Stimulated activated naive CD8-positive, alpha-beta T cell treated with anti-CD3 and anti-CD28 coated beads, Interleukin-15, Interleukin-2, amounts not matched to agents 100 U/mL and 50 U/mL, for 24 hours (primary cell): ENCODE measurements around the gene ACOXL.
A peak's percentile ranks its signal among the peaks of the same experiment; 100 is the strongest.

Experiments
- ATAC-seq: fragments of 150-1000 bp; cut with Tn5 transposase; one replicate; pipeline ENCODE4 v1.10.0; 2021
- DNase-seq: peaks from one replicate; pipeline ENCODE4 v3.0.0; 2021

Gene ACOXL

GRCh38 chr2:110718990-110719389, 13.4 kb upstream of the ACOXL start:
- no peak for ATAC-seq
- DNase-seq: no peak

DNA sequence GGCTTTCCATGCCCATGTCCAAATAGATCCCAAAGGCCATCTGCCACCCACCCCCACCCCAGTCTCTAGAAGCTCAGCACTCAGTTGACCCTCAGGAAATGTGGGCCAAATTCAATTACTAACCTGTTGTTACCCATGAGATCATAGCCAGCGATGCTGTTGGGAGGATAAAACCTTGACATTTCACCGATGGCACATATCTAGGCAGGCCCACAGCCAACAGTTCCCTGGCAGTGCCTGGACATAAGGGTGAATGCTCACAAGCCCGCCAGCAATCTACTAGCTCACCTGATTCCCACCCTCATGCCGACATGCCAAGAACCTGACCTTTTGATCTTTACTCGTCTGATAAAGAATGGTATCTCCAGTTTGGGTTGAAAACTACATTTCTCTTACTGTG, 11.8 kb upstream of the ACOXL start:
- no peak for ATAC-seq
- DNase-seq: no peak

DNA sequence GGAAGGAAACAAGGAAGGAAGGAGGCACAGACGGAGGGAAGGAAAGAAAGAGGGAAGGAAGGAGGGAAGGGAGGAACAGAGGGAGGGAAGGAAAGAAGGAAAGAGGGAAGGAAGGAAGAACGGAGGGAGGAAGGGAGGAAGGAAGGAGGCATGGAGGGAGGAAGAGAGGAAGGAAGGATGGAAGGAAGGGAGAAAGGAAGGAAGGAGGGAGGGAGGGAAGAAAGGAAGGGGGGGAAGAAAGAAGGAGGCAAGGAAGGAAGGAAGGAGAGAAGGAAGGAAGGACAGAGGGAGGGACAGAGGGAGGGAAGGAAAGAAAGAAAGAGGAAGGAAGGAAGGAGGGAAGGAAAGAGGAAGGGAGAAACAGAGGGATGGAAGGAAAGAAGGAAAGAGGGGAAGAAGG, 7.6 kb upstream of the ACOXL start:
- DNase-seq: no peak

DNA sequence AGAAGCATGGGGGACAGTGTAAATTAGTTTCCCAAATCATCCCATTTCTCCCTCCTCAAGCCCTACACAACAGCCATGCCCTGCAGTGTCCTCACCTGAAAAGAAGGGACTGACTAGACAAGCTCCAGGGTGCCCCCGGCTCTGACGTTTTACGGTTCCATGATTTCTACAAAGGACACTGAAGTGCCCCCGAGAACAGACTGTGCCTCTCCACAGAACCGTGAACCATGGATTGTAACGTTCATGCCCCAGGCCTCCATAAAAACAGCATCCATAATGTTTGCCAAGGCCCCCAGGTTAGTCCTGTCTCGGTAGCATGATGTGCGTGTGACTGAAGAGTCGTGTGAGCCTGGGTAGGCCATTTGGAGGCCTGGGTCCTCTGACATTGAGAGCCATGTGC, 7.0 kb upstream of the ACOXL start:
- ATAC-seq (no peak), DNase-seq (no peak)

More for the DNA sequence above, 7.6 kb upstream of the ACOXL start:
- ATAC-seq: no peak

- DNase-seq (no peak), ATAC-seq (no peak)
These were observed 6.5 kb upstream of the ACOXL start for GRCh38 chr2:110725859-110726258.

- DNase-seq: no peak
- ATAC-seq: no peak
These were observed 6.1 kb upstream of the ACOXL start for GRCh38 chr2:110726285-110726684.

- no peak for DNase-seq
- no peak for ATAC-seq
These were observed 4.5 kb upstream of the ACOXL start for GRCh38 chr2:110727923-110728322.

- DNase-seq (no peak), ATAC-seq (no peak)
These were observed 3.3 kb upstream of the ACOXL start for GRCh38 chr2:110729106-110729505.

DNA sequence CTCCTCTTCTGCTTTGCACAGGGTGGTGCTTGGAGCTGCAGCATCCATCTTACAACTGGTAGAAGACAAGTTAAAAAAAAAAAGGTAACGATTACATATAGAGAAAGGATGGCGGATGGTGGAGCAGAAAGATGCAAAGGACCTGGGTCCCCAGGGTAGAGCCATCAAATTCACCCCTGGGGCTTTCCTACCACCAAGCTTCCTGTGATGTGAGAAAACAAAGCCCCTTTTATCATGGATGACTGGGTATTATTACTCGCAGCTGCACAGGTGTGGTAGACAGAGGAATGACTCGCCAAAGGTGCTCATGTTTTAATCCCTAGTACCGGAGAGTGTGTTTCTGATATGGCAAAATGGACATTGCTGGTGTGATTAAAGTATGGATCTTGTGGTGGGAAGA, 1.3 kb upstream of the ACOXL start:
- ATAC-seq (no peak), DNase-seq (no peak)

- ATAC-seq (no peak), DNase-seq (no peak)
These were observed 3.0 kb downstream of the ACOXL start for GRCh38 chr2:110735366-110735765.

GRCh38 chr2:110737783-110738182, 5.4 kb downstream of the ACOXL start:
- DNase-seq (no peak), ATAC-seq (no peak)

DNA sequence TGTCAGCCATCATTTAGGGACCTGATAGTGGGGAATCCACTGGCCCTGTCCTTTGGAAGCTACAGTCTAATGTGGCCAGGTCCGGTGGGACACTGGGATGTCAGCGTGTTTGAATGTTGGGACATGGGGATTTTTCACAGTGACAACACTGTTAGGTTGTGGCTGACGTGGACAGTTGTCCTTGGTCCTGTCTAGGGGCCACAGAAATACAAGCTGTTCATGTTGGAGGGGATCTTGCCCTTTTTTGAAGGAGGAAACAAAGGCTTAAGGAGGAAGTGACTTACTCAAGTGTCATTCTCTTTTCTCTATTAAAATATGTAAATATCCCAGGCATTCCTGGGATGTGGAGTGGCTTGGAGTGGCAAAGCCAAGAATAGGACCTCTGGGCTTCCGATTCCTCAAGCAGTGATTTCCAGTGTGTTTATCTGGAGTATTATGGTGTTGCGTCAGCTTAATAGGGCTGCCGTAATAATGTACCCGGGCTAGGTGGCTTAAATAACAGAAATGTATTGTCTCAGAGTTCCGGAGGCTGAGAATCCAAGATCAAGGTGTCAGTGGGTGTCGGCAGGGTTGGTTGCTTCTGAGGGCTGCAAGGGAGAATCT, 8.5 kb downstream of the ACOXL start:
- ATAC-seq (no peak), DNase-seq (no peak)

- no peak for ATAC-seq
These were observed 9.2 kb downstream of the ACOXL start for GRCh38 chr2:110741491-110741980.

DNA sequence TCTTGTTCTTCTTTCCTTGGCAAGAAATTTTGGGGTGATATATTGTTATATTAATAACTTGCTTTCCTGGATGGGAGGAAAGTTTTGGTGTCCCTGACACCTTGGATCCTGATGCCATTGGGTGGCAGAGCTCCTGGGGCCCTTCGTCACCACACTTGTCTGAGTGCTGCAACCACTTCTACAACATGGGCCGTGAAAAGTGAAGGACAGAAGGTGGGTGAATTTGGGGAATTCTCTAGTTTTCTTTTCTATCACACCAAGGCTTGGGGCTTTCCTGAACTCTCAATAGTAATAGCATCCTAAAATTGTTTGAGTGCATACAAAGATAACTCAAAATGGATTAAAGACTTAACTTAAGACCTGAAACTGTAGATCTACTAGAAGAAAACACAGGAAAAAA, 10.0 kb downstream of the ACOXL start:
- DNase-seq (no peak), ATAC-seq (no peak)

More at GRCh38 chr2:110741491-110741980, 9.2 kb downstream of the ACOXL start:
- no peak for DNase-seq

GRCh38 chr2:110743600-110743999, 11.2 kb downstream of the ACOXL start:
- DNase-seq: no peak
- ATAC-seq: no peak

DNA sequence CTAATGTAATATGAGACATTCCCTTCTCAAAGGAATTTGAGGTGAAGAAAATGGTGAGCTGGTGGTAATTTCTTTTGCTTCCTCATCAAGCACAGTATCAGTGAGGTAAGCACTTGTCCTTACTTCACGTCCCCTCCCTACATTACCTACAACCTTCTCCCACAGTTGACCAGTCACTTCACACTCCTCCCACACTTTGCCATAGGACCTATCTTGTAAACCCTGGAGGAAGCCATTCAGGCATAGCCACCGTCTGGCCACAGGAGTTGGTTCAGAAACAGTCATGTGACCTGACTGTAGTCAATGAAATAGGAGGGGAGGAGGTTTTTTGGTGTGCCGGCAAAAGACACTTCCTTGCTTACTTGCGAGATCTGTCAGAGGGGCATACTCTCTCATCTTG, 12.1 kb downstream of the ACOXL start:
- no peak for ATAC-seq
- DNase-seq: no peak

DNA sequence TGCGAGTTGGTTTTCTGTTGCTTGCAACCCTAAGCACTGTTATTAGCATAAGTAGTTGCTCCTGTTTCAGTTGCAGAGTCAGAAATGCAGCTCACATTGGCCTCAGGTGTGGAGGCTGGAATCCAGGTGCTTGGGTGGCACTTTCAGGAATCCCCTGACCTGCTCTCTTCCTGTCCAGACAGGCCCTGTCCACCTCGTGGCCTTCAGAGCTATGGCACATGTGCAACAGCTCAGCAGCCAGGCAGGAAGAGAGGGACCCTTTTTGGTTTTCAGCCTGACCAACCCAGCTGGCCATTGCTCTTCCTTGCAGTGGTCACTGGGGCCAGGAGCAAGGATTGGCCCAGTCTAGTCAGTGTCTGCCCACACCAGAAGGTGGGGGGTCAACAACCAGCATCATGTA, 12.7 kb downstream of the ACOXL start:
- no peak for DNase-seq

GRCh38 chr2:110746586-110747521, 14.5 kb downstream of the ACOXL start:
- ATAC-seq (no peak), DNase-seq (no peak)

More for the DNA sequence above, 12.7 kb downstream of the ACOXL start:
- ATAC-seq: no peak

DNA sequence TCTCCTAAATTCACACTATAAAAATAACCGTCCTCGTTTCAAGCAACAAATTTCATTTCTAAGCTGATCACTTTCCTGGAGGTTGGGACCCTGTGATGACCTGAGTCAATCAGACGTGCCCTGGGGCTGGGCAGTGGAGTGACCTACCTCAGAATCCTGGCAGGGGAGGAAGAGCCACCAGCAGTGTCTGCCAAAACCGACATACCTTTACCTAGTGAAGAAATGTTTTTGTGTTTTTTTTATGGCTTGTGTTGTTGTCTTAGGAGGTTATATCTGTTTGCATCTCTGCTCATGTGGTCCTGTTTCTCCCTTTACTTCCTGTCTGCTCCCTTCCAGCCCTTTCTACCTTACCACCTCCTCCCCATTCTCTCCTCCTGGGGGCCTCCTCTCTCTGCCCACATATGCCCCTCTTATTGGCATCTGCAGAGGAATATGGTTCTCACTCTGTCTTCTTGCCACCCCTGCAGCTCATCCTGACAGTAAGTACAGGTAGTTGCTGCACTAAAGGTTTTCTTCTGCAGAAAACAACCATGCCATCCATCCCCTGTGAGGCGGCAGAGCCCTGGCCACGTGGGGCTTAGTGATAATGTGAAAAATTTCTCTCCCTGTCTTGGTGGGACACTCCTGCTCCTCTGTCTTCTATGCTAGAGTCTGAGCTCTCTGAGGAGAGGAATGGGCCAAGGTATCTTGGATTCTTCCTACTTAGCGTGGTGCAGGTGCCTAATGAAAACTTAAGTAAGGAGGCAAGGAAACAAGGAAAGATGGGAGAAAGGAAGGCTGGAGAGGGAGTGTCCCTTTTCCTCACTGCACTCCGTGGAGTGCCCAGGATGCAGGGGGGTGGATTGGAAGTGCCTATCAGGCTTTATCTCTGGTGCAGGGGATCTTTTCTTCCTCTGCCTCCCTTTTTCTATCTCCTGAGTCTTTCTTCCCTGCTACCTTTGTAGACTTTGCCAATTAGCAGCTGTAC, 15.4 kb downstream of the ACOXL start:
- DNase-seq (no peak), ATAC-seq (no peak)

GRCh38 chr2:110748489-110748867, 16.1 kb downstream of the ACOXL start:
- ATAC-seq (peak; percentile 99), DNase-seq (peak; percentile 65)

DNA sequence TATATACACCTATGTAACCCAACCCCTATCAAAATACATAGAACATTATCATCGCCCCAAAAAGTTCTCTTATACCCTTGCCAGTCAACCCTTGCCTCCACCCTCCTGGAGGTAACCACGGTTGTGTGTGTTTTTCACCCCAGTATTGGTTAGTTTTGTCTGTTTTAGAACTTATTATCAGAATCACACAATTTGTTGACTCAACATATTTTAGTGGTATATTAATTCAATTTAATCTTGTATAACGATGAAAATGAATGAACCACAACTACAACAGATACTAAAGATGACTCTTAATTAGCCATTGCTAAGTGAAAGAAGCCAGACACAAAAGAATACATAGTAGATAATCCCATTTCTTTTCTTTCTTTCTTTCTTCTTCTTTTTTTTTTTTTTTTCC, 19.3 kb downstream of the ACOXL start:
- ATAC-seq: no peak
- DNase-seq: no peak

DNA sequence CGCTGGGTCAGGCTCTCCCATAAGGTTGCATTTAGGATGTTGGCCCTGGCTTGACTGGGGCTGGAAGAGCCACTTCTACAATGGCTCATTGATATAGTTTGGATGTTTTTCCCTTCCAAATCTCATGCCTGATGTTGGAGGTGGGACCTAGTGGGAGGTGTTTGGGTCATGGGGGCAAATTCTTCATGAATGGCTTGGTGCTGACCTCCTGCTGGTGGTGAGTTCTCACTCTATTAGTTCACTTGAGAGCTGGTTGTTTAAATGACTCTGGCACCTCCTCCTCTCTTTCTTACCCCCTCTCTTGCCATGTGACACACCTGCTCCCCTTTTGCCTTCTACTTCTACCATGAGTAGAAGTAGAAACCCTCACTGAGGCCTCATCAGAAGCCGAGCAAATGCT, 20.5 kb downstream of the ACOXL start:
- ATAC-seq (no peak), DNase-seq (no peak)
